ENCODE data around the gene CDH18. TPM values are rescaled to one million over a fixed set of nuclear protein-coding genes. Genes with fewer than 3 reads are reported as not detected.

Gene CDH18
- total RNA-seq, 1 experiment from 2014 or later: not detected

DNA sequence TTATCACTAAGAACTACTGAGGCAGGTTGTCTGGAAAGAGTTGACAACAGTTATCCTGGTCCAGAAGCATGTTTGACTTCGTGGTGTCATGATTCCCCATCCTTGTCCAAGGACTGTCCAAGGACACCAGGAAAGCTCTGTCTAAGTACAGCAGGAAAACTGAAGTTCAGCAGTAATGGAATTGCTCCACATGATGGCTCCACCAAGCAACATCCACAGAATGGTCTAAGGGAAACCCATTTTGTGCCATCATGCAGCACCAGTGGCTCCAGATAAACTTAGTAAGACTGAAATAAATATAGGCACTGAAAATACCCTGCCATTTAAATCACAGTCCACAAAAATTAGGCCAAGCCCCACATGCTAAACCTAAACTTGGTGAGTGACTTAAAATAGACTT is 192.8 kb downstream of the CDH18 start:
- no peak for DNase-seq (ENCODE audit: low read depth, low spot score)
- no peak overlapping the region for H3K4me2 ChIP-seq (ENCODE audit: low read length)
- H3K9me3 ChIP-seq (ENCODE audit: control insufficient read depth in 1 of 2, insufficient read depth in 1 of 2, low read depth in 1 of 2, low read length in 2 of 2): peaks cover 7 to 10% of the 10 kb centered on the region in 2 experiments; a peak in 2 of 4 replicates
- H3K27me3 ChIP-seq (ENCODE audit: insufficient read depth, low read length): no peaks in the 10 kb centered on the region
- ATAC-seq: no peak
- H3K9me2 ChIP-seq (ENCODE audit: insufficient read depth): no peaks in the 10 kb centered on the region
- no peaks in the 10 kb centered on the region for H4K20me1 ChIP-seq (ENCODE audit: insufficient read depth)
- RAD21 ChIA-PET (ENCODE audit: low non-redundant PET in 1 of 2, low total read pairs in 2 of 2, uncharacterized antibody in 2 of 2, unreplicated experiment in 2 of 2): no interaction called here
- H3K4me3 ChIP-seq (replicated peaks in 1 of 2; ENCODE audit: low read depth in 1 of 2, low read length in 2 of 2): no peak overlapping the region
- BruUV-seq (replicated peaks): no TSS peak
- H2AFZ ChIP-seq (ENCODE audit: low read depth, low read length, poor library complexity, severe bottlenecking): no peak overlapping the region
- no peaks in the 10 kb centered on the region for H3K36me3 ChIP-seq (ENCODE audit: control insufficient read depth in 1 of 2, insufficient read depth in 2 of 2, low read length in 2 of 2)
- CTCF ChIA-PET: no interaction called here
- intact Hi-C loops (cut with micrococcal nuclease): no loop called here
- no peaks in the 10 kb centered on the region for H3K79me2 ChIP-seq (ENCODE audit: insufficient read depth, low read length)
- H3K4me1 ChIP-seq (ENCODE audit: control insufficient read depth in 1 of 2, insufficient read depth in 2 of 2, low read length in 2 of 2): no peaks in the 10 kb centered on the region
- H3K27ac ChIP-seq (ENCODE audit: low read depth, low read length): no peak overlapping the region
- H3K9ac ChIP-seq (ENCODE audit: low read length): no peak overlapping the region
- TF ChIP-seq SP1 (IDR thresholded peaks at IDR 0.05; ENCODE audit: low read depth) (no peak), POLR2A (IDR thresholded peaks at IDR 0.05; ENCODE audit: borderline replicate concordance, extremely low read depth, insufficient read depth, insufficient read length) (no peak), EZH2 (IDR thresholded peaks at IDR 0.05) (no peak), ZNF274 (IDR thresholded peaks at IDR 0.05; ENCODE audit: low read depth, low read length) (no peak)
- TF ChIP-seq, protein P1, sequence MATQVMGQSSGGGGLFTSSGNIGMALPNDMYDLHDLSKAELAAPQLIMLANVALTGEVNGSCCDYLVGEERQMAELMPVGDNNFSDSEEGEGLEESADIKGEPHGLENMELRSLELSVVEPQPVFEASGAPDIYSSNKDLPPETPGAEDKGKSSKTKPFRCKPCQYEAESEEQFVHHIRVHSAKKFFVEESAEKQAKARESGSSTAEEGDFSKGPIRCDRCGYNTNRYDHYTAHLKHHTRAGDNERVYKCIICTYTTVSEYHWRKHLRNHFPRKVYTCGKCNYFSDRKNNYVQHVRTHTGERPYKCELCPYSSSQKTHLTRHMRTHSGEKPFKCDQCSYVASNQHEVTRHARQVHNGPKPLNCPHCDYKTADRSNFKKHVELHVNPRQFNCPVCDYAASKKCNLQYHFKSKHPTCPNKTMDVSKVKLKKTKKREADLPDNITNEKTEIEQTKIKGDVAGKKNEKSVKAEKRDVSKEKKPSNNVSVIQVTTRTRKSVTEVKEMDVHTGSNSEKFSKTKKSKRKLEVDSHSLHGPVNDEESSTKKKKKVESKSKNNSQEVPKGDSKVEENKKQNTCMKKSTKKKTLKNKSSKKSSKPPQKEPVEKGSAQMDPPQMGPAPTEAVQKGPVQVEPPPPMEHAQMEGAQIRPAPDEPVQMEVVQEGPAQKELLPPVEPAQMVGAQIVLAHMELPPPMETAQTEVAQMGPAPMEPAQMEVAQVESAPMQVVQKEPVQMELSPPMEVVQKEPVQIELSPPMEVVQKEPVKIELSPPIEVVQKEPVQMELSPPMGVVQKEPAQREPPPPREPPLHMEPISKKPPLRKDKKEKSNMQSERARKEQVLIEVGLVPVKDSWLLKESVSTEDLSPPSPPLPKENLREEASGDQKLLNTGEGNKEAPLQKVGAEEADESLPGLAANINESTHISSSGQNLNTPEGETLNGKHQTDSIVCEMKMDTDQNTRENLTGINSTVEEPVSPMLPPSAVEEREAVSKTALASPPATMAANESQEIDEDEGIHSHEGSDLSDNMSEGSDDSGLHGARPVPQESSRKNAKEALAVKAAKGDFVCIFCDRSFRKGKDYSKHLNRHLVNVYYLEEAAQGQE (IDR thresholded peaks at IDR 0.05; ENCODE audit: low read depth): no peak
- TF ChIP-seq, protein P2, sequence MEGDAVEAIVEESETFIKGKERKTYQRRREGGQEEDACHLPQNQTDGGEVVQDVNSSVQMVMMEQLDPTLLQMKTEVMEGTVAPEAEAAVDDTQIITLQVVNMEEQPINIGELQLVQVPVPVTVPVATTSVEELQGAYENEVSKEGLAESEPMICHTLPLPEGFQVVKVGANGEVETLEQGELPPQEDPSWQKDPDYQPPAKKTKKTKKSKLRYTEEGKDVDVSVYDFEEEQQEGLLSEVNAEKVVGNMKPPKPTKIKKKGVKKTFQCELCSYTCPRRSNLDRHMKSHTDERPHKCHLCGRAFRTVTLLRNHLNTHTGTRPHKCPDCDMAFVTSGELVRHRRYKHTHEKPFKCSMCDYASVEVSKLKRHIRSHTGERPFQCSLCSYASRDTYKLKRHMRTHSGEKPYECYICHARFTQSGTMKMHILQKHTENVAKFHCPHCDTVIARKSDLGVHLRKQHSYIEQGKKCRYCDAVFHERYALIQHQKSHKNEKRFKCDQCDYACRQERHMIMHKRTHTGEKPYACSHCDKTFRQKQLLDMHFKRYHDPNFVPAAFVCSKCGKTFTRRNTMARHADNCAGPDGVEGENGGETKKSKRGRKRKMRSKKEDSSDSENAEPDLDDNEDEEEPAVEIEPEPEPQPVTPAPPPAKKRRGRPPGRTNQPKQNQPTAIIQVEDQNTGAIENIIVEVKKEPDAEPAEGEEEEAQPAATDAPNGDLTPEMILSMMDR (IDR thresholded peaks at IDR 0.05 in 2 of 3, conservative IDR thresholded peaks at IDR 0.05 in 1 of 3; ENCODE audit: borderline replicate concordance in 1 of 3, insufficient read depth in 1 of 3, low read depth in 2 of 3, low read length in 2 of 3): no peak
- TF ChIP-seq, protein P3, sequence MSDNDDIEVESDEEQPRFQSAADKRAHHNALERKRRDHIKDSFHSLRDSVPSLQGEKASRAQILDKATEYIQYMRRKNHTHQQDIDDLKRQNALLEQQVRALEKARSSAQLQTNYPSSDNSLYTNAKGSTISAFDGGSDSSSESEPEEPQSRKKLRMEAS (IDR thresholded peaks at IDR 0.05): no peak
- TF ChIP-seq, protein P4, sequence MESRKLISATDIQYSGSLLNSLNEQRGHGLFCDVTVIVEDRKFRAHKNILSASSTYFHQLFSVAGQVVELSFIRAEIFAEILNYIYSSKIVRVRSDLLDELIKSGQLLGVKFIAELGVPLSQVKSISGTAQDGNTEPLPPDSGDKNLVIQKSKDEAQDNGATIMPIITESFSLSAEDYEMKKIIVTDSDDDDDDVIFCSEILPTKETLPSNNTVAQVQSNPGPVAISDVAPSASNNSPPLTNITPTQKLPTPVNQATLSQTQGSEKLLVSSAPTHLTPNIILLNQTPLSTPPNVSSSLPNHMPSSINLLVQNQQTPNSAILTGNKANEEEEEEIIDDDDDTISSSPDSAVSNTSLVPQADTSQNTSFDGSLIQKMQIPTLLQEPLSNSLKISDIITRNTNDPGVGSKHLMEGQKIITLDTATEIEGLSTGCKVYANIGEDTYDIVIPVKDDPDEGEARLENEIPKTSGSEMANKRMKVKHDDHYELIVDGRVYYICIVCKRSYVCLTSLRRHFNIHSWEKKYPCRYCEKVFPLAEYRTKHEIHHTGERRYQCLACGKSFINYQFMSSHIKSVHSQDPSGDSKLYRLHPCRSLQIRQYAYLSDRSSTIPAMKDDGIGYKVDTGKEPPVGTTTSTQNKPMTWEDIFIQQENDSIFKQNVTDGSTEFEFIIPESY (IDR thresholded peaks at IDR 0.05; ENCODE audit: extremely low read depth, insufficient replicate concordance, low read length): no peak
- POLR2A ChIA-PET: no interaction called here
